ENCODE measurements around the gene ALX4. TPM values are rescaled to one million over a fixed set of nuclear protein-coding genes. Genes with fewer than 3 reads are reported as not detected.

The ALX4 gene
- total and polyA plus RNA-seq, 2 experiments from 2014 or later: not detected

GRCh38 chr11:44286268-44286880 is 23.6 kb downstream of the ALX4 start:
- H3K36me3 ChIP-seq (ENCODE audit: insufficient read depth): no peaks in the 10 kb centered on the region

GRCh38 chr11:44285756-44286155 is 24.2 kb downstream of the ALX4 start:
- H3K27ac Mint-ChIP-seq: no peak overlapping the region
- Histone ChIP-seq H2AFZ (peak overlapping the region; percentile 53), H4K20me1 (replicated peaks; ENCODE audit: insufficient read depth) (no peaks in the 10 kb centered on the region), H3K9me2 (ENCODE audit: insufficient read depth) (no peaks in the 10 kb centered on the region), H3K4me1 (ENCODE audit: insufficient read depth) (no peaks in the 10 kb centered on the region), H3K4me3 (no peak overlapping the region), H3K27me3 (ENCODE audit: insufficient read depth) (no peaks in the 10 kb centered on the region), H3K36me3 (ENCODE audit: insufficient read depth) (no peaks in the 10 kb centered on the region), H3K4me2 (no peak overlapping the region), H3K79me2 (replicated peaks; ENCODE audit: insufficient read depth) (no peaks in the 10 kb centered on the region), H3K27ac (ENCODE audit: low read depth) (no peak overlapping the region), H3F3A (replicated peaks; ENCODE audit: low read depth) (no peaks in the 10 kb centered on the region)
- no peaks in the 10 kb centered on the region for H3K36me3 Mint-ChIP-seq (ENCODE audit: low read depth)
- H3K4me3 Mint-ChIP-seq: no peak overlapping the region
- peaks cover 10% of the 10 kb centered on the region for H3K27me3 Mint-ChIP-seq (ENCODE audit: insufficient read depth, low read depth, poor library complexity)
- no peaks in the 10 kb centered on the region for H3K9me3 Mint-ChIP-seq
- TF ChIP-seq STAT1 (IDR thresholded peaks at IDR 0.05; ENCODE audit: unreplicated experiment): no peak
- peaks cover 9% of the 10 kb centered on the region; the same call in 2 of the 3 replicates for H3K4me1 Mint-ChIP-seq
- peak; percentile 19 for DNase-seq (ENCODE audit: low spot score)
- ATAC-seq: peak; percentile 69

More at GRCh38 chr11:44286268-44286880, 23.6 kb downstream of the ALX4 start:
- Mint-ChIP-seq H3K4me3 (no peak overlapping the region), H3K9me3 (no peaks in the 10 kb centered on the region), H3K4me1 (peaks cover 9% of the 10 kb centered on the region; the same call in 2 of the 3 replicates), H3K36me3 (ENCODE audit: low read depth) (no peaks in the 10 kb centered on the region), H3K27me3 (ENCODE audit: insufficient read depth, low read depth, poor library complexity) (peaks cover 12% of the 10 kb centered on the region), H3K27ac (no peak overlapping the region)
- H3K4me2 ChIP-seq: no peak overlapping the region
- peak overlapping the region; percentile 53 for H2AFZ ChIP-seq
- ATAC-seq (peak; percentile 91), DNase-seq (ENCODE audit: low spot score) (peak; percentile 93)
- TF ChIP-seq, protein P1, sequence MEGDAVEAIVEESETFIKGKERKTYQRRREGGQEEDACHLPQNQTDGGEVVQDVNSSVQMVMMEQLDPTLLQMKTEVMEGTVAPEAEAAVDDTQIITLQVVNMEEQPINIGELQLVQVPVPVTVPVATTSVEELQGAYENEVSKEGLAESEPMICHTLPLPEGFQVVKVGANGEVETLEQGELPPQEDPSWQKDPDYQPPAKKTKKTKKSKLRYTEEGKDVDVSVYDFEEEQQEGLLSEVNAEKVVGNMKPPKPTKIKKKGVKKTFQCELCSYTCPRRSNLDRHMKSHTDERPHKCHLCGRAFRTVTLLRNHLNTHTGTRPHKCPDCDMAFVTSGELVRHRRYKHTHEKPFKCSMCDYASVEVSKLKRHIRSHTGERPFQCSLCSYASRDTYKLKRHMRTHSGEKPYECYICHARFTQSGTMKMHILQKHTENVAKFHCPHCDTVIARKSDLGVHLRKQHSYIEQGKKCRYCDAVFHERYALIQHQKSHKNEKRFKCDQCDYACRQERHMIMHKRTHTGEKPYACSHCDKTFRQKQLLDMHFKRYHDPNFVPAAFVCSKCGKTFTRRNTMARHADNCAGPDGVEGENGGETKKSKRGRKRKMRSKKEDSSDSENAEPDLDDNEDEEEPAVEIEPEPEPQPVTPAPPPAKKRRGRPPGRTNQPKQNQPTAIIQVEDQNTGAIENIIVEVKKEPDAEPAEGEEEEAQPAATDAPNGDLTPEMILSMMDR (conservative IDR thresholded peaks at IDR 0.05; ENCODE audit: low read depth in 2 of 2): peak; percentile 95 to 98
- TF ChIP-seq EZH2 (IDR thresholded peaks at IDR 0.05; ENCODE audit: low read depth, unreplicated experiment): no peak
- H4K20me1 ChIP-seq (replicated peaks; ENCODE audit: insufficient read depth): no peaks in the 10 kb centered on the region
- H3K27me3 ChIP-seq (ENCODE audit: insufficient read depth): no peaks in the 10 kb centered on the region
- no peaks in the 10 kb centered on the region for H3K4me1 ChIP-seq (ENCODE audit: insufficient read depth)
- no peaks in the 10 kb centered on the region for H3K9me2 ChIP-seq (ENCODE audit: insufficient read depth)
- no peak overlapping the region for H3K4me3 ChIP-seq
- H3K79me2 ChIP-seq (replicated peaks; ENCODE audit: insufficient read depth): no peaks in the 10 kb centered on the region
- no peak overlapping the region for H3K27ac ChIP-seq (ENCODE audit: low read depth)
- H3F3A ChIP-seq (replicated peaks; ENCODE audit: low read depth): no peaks in the 10 kb centered on the region

GRCh38 chr11:44282620-44283019 is 27.3 kb downstream of the ALX4 start:
- no peak for ATAC-seq
- H2AFZ ChIP-seq: no peak overlapping the region

More at GRCh38 chr11:44282620-44283019, 27.3 kb downstream of the ALX4 start:
- Mint-ChIP-seq H3K4me3 (no peak overlapping the region), H3K27ac (no peak overlapping the region), H3K9me3 (no peaks in the 10 kb centered on the region), H3K27me3 (ENCODE audit: insufficient read depth, low read depth, poor library complexity) (peaks cover 12% of the 10 kb centered on the region), H3K4me1 (peaks cover 9% of the 10 kb centered on the region), H3K36me3 (ENCODE audit: low read depth) (no peaks in the 10 kb centered on the region; the same call in 2 of the 3 replicates)
- H3K9me2 ChIP-seq (ENCODE audit: insufficient read depth): 0 out of 2 replicates have a peak, but pooled peaks cover 3% of the 10 kb centered on the region
- no peaks in the 10 kb centered on the region for H3F3A ChIP-seq (replicated peaks; ENCODE audit: low read depth)
- H3K27ac ChIP-seq (ENCODE audit: low read depth): no peak overlapping the region
- no peaks in the 10 kb centered on the region for H3K4me1 ChIP-seq (ENCODE audit: insufficient read depth)
- H3K4me2 ChIP-seq: no peak overlapping the region
- H3K4me3 ChIP-seq: no peak overlapping the region
- H3K79me2 ChIP-seq (replicated peaks; ENCODE audit: insufficient read depth): no peaks in the 10 kb centered on the region
- H4K20me1 ChIP-seq (replicated peaks; ENCODE audit: insufficient read depth): no peaks in the 10 kb centered on the region
- no peaks in the 10 kb centered on the region for H3K27me3 ChIP-seq (ENCODE audit: insufficient read depth)
- DNase-seq (ENCODE audit: low spot score): no peak
- TF ChIP-seq EZH2 (IDR thresholded peaks at IDR 0.05; ENCODE audit: low read depth, unreplicated experiment): no peak
- TF ChIP-seq STAT1 (IDR thresholded peaks at IDR 0.05; ENCODE audit: unreplicated experiment): no peak
- TF ChIP-seq REST (IDR thresholded peaks at IDR 0.05; ENCODE audit: unreplicated experiment): no peak
- TF ChIP-seq ZNF331 (CRISPR knock-in tag; IDR thresholded peaks at IDR 0.05; ENCODE audit: low read depth): no peak
- TF ChIP-seq, protein P2, sequence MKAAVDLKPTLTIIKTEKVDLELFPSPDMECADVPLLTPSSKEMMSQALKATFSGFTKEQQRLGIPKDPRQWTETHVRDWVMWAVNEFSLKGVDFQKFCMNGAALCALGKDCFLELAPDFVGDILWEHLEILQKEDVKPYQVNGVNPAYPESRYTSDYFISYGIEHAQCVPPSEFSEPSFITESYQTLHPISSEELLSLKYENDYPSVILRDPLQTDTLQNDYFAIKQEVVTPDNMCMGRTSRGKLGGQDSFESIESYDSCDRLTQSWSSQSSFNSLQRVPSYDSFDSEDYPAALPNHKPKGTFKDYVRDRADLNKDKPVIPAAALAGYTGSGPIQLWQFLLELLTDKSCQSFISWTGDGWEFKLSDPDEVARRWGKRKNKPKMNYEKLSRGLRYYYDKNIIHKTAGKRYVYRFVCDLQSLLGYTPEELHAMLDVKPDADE (IDR thresholded peaks at IDR 0.05): no peak
- no peak for TF ChIP-seq ZNF114 (CRISPR knock-in tag; IDR thresholded peaks at IDR 0.05)
- TF ChIP-seq CREB1 (CRISPR knock-in tag; IDR thresholded peaks at IDR 0.05; ENCODE audit: low read depth): no peak
- no peak for TF ChIP-seq POLR2AphosphoS5 (IDR thresholded peaks at IDR 0.05; ENCODE audit: low read depth)
- TF ChIP-seq, protein P1 (conservative IDR thresholded peaks at IDR 0.05; ENCODE audit: low read depth in 2 of 2): no peak
- no peaks in the 10 kb centered on the region for H3K36me3 ChIP-seq (ENCODE audit: insufficient read depth)

Data from GM23338 (cell line).